Stimulated activated CD4-positive, alpha-beta T cell treated with anti-CD3 and anti-CD28 coated beads, Interleukin-15, amount 100 ng/mL, for 24 hours (primary cell): Measurements from ENCODE around the gene NEK3.
"Not testable (repeated sequence)": the region's sequence is repeated elsewhere in the genome, so short reads cannot be mapped to it uniquely, and the experiment has no call there.

Experiments used
- DNase-seq: peaks from one replicate; pipeline ENCODE4 v3.0.0-alpha.2; 2020

NEK3 gene

GRCh38 chr13:52112591-52112990 lies 46.8 kb downstream of the NEK3 start:
- DNase-seq = no peak

DNA sequence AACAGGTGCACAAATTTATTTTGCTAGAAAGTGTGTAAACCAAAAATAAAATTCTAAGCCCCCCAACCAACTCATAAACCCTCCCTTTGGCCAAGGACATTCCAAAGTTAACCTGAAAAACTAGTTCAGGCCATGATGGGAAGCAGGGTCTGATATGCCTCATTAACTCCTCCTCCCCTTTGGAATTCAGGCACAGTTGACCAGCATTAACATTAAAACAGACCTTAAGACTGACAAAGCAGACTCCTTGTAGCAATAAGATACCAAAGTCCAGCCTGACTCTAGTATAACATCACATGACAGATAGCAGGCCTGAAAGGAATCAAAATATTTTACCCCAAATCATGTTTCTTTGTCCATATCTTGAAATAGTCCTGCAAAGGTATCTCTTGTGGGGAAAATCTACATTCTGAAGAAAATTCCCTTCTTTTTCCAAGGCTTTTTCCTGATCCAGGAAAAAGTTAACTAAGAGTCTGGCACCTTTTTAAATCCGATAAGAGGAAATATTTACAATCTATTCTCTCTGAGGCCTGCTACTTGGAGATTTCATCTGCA lies 50.2 kb downstream of the NEK3 start:
- no peak for DNase-seq

DNA sequence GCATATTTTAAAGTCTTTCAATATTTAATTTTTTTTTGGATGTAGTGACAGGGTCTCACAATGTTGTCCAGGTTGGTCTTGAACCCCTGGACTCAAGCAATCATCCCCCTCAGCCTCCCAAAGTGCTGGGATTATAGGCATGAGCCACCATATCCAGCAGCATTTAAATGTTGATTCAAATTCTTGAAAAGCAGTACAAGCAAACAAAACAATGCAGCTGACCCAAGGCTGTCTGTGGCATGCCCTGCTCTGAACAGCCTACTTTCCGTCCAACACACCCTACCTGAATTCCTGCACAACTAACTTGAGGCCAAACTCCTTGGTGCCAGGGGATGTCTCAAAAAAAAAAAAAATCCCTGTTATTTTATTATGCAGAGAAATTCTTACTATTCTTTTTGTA lies 53.6 kb downstream of the NEK3 start:
- DNase-seq = no peak

- DNase-seq = no peak
Observed at GRCh38 chr13:52104624-52105023, 54.8 kb downstream of the NEK3 start.

DNA sequence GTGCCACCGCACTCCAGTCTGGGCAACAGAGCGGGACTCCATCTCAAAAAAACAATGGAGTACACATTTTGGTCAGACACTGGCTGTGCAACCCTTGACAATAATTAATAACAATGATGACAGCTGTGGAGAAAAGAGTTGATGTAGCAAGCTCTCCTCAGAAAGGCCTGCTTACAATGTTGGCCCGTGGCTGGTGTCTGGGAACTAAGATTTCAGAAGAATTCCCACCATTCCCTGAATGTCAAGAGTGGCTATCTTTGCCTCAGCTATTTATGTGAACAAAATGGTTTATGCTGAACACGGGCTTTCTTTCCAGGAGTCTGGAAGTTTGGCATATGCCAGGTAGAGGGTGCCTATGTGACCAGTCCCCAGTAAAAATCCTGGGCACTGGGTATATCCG lies 56.0 kb downstream of the NEK3 start:
- DNase-seq = no peak

DNA sequence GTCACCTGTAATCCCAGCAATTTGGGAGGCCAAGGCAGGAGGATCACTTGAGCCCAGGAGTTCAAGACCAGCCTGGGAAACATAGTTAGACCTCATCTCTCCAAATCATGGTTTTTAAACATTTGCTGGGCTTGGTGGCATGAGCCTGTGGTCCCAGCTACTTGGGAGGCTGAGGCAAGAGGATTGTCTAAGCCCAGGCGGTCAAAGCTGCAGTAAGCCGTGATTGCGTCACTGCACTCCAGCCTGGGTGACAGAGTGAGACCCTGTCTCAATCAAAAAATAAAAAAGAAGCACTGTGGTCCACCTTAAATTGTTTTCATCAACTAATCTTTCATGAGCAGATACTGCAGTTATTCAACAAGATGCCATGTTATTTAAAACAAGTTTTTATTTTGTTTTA lies 57.0 kb downstream of the NEK3 start:
- not testable (repeated sequence) for DNase-seq

DNA sequence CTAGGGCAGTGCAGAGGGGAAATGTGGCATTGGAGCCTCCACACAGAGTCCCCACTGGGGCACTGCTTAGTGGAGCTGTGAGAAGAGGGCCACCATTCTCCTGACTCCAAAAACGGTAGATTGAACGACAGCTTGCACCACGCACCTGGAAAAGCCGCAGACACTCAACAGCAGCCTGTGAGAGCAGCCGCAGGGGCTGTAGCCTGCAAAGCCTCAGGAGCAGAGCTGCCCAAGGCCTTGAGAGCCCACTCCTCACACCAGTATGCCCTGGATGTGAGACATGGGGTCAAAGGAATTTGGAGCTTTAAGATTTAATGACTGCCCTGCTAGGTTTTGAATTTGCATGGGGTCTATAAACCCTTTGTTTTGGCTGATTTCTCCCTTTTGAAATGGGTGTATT lies 62.2 kb downstream of the NEK3 start:
- DNase-seq = no peak

DNA sequence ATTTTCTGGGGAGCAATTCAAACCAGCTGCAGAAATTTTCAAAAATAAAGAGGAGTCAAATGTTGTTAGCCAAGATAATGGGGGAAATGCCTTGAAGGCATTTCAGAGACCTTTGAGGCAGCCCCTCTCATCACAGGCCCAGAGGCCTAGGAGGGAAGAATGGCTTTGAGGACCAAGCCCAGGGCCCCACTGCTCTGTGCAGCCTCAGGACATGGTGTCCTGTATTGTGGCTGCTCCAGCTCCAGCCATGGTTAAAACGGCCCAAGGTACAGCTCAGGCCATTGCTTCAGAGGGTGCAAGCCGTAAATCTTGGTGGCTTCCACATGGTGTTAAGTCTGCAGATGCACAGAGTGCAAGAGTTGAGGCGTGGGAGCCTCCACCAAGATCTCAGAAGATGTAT lies 62.6 kb downstream of the NEK3 start:
- no peak for DNase-seq

- DNase-seq = no peak
Observed at GRCh38 chr13:52096062-52096461, 63.3 kb downstream of the NEK3 start.

DNA sequence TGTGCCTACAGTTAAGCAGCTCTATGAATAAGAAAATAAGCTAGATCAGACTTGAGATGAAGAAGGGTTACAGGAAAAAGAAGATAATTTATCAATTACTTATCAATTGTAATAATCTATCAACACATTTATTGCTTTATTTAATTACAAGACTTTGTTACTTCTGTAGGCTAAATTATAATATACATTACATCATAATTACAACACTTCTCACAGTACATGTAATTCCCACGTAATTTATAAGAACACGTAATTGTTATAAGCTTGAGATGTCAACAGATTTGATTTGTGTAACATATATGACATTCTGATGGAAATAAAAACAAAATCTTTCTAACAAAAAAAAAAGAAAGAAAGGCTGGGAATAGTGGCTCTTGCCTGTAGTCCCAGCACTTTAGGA lies 67.3 kb downstream of the NEK3 start:
- DNase-seq = no peak

- no peak for DNase-seq
Observed at GRCh38 chr13:52091473-52091872, 67.9 kb downstream of the NEK3 start.

DNA sequence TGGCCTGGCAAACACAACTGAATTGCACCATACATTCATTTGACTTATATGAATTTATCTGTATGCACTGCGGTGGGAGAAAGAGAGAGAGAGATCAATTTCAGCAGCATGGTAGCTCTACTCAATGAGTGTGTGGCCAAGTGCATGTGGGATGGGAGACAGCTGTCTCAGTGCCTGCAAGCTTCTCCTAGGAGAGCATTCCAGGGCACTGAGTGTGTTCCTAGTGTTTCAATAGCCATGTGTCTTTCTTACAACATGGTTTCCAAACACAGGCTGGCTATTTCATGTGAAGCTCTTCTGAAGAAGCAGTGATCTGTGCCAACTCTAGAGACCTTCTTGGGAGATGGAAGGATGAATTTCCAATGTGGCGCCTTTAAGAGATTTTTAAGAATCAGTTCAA lies 74.0 kb downstream of the NEK3 start:
- no peak for DNase-seq

DNA sequence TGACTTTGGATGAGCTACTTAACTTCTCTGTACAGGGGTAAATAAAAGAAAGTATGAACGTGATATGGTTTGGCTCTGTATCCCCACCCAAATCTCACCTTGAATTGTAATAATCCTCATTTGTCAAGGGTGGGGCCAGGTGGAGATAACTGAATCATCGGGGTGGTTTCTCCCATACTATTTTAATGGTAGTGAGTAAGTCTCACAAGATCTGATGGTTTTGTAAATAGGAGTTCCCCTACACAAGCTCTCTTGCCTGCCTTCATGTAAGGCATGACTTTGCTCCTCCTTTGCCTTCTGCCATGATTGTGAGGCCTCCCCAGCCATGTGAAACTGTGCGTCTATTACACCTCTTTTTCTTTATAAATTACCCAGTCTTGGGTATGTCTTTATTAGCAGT lies 74.4 kb downstream of the NEK3 start:
- DNase-seq = not testable (repeated sequence)
